ENCODE measurements around the gene ACSS2. TPM values are rescaled to one million over a fixed set of nuclear protein-coding genes. Genes with fewer than 3 reads are reported as not detected.

The ACSS2 gene
- total RNA-seq, 2 donors from 2014 or later, result 17.0 to 34.2 TPM

DNA sequence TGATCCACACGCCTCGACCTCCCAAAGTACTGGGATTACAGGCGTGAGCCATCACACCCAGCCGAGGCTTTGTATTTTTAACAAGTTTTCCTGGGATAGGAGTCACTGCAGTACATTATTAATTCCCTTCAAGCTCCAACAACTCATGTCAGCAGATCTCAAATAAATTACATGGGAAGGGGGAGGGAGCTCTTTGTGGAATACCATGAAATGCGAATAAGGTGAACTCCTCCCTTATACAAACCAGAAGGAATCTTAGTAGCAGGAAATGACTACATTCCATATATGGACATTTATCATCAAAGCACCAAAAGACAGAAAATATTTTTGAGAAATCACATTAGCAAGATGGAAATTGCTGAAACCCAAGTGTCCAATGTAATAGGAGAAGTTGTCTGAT, 76.3 kb downstream of the ACSS2 start:
- H3K4me1 ChIP-seq (ENCODE audit: control insufficient read depth, insufficient read depth, low read length), result peaks cover 6% of the 10 kb centered on the region
- Mint-ChIP-seq H3K4me3 (no peak overlapping the region), H3K4me1 (peaks cover 32% of the 10 kb centered on the region), H3K27ac (no peak overlapping the region), H3K36me3 (ENCODE audit: low read depth) (peaks cover 4% of the 10 kb centered on the region), H3K27me3 (ENCODE audit: insufficient read depth) (no peaks in the 10 kb centered on the region), H3K9me3 (peaks cover 2% of the 10 kb centered on the region)
- no peak overlapping the region for H3K9ac ChIP-seq (ENCODE audit: extremely low read depth, low read length, poor library complexity, severe bottlenecking)
- peaks cover 13% of the 10 kb centered on the region for H3K36me3 ChIP-seq (ENCODE audit: control insufficient read depth, insufficient read depth, low read length)
- no peak for DNase-seq
- no peak overlapping the region for H3K4me3 ChIP-seq (ENCODE audit: low read length)
- no peak overlapping the region for H3K27ac ChIP-seq (ENCODE audit: low read depth, low read length)
- H3K9me3 ChIP-seq (ENCODE audit: control insufficient read depth, low read length), result no peaks in the 10 kb centered on the region
- TF ChIP-seq, protein P1, sequence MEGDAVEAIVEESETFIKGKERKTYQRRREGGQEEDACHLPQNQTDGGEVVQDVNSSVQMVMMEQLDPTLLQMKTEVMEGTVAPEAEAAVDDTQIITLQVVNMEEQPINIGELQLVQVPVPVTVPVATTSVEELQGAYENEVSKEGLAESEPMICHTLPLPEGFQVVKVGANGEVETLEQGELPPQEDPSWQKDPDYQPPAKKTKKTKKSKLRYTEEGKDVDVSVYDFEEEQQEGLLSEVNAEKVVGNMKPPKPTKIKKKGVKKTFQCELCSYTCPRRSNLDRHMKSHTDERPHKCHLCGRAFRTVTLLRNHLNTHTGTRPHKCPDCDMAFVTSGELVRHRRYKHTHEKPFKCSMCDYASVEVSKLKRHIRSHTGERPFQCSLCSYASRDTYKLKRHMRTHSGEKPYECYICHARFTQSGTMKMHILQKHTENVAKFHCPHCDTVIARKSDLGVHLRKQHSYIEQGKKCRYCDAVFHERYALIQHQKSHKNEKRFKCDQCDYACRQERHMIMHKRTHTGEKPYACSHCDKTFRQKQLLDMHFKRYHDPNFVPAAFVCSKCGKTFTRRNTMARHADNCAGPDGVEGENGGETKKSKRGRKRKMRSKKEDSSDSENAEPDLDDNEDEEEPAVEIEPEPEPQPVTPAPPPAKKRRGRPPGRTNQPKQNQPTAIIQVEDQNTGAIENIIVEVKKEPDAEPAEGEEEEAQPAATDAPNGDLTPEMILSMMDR (conservative IDR thresholded peaks at IDR 0.05), result no peak
- H3K27me3 ChIP-seq (ENCODE audit: control insufficient read depth, insufficient read depth, low read length, poor library complexity, severe bottlenecking), result no peaks in the 10 kb centered on the region
- WGBS, 2 experiments (ENCODE audit: insufficient coverage in 1 of 2, insufficient read length in 1 of 2), result 87 to 92% methylated on average over 4 to 5 of the region's 5 CpGs

DNA sequence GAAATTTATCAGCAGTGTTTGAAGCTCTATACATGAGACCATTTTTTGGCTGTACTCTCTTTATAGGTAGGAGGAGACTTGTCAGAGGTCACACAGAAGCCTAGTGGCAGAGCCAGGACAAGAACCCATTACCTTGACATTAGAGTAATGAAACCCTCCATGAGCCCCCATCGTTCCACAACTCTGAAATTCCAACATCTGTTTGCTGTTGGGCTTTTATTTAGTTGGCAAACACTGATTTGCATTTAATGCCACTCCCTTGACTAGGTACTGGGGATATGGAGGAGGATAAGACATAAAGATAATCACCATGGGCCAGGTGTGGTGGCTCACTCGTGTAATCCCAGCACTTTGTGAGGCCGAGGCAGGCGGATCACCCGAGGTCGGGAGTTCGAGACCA, 77.5 kb downstream of the ACSS2 start:
- Mint-ChIP-seq H3K9me3 (peaks cover 2% of the 10 kb centered on the region), H3K36me3 (ENCODE audit: low read depth) (peaks cover 2% of the 10 kb centered on the region), H3K4me1 (peaks cover 36% of the 10 kb centered on the region), H3K4me3 (peak overlapping the region; percentile 90), H3K27me3 (ENCODE audit: insufficient read depth) (no peaks in the 10 kb centered on the region), H3K27ac (no peak overlapping the region)
- no peak overlapping the region for H3K27ac ChIP-seq (ENCODE audit: low read depth, low read length)
- 70 to 90% methylated on average over 2 to 7 of the region's 7 CpGs for WGBS, 2 experiments (ENCODE audit: insufficient coverage in 1 of 2, insufficient read length in 1 of 2)
- H3K4me3 ChIP-seq (ENCODE audit: low read length), result no peak overlapping the region
- no peak for DNase-seq
- peaks cover 7% of the 10 kb centered on the region for H3K36me3 ChIP-seq (ENCODE audit: control insufficient read depth, insufficient read depth, low read length)
- TF ChIP-seq, protein P1 (conservative IDR thresholded peaks at IDR 0.05), result no peak
- no peak overlapping the region for H3K9ac ChIP-seq (ENCODE audit: extremely low read depth, low read length, poor library complexity, severe bottlenecking)
- H3K27me3 ChIP-seq (ENCODE audit: control insufficient read depth, insufficient read depth, low read length, poor library complexity, severe bottlenecking), result no peaks in the 10 kb centered on the region
- H3K4me1 ChIP-seq (ENCODE audit: control insufficient read depth, insufficient read depth, low read length), result peaks cover 6% of the 10 kb centered on the region
- no peaks in the 10 kb centered on the region for H3K9me3 ChIP-seq (ENCODE audit: control insufficient read depth, low read length)

DNA sequence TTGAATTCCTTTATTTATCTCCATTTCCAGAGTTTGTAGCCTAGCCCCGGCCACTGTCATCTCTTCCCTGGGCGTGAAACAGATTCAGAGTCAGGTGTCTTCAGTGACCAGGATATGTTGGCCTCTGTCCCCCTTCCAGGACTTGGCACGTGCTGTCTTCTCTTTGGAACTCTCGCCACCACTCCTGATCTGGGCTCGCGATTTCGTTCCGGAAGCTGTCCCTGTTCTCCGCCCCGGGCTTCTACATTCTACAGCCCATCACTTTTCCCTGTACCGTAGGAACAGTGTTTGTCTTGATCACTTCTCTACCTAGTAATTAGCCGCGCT, 78.5 kb downstream of the ACSS2 start:
- no peaks in the 10 kb centered on the region for H3K27me3 ChIP-seq (ENCODE audit: control insufficient read depth, insufficient read depth, low read length, poor library complexity, severe bottlenecking)
- H3K9ac ChIP-seq (ENCODE audit: extremely low read depth, low read length, poor library complexity, severe bottlenecking), result peak overlapping the region; percentile 93
- peak overlapping the region; percentile 92 for H3K27ac ChIP-seq (ENCODE audit: low read depth, low read length)
- 27 to 36% methylated on average over 13 of the region's 13 CpGs for WGBS, 2 experiments (ENCODE audit: insufficient coverage in 1 of 2, insufficient read length in 1 of 2)
- peaks cover 7% of the 10 kb centered on the region for H3K36me3 ChIP-seq (ENCODE audit: control insufficient read depth, insufficient read depth, low read length)
- H3K4me1 ChIP-seq (ENCODE audit: control insufficient read depth, insufficient read depth, low read length), result peaks cover 6% of the 10 kb centered on the region
- H3K4me3 ChIP-seq (ENCODE audit: low read length), result peak overlapping the region; percentile 91
- Mint-ChIP-seq H3K36me3 (ENCODE audit: low read depth) (peaks cover 2% of the 10 kb centered on the region), H3K9me3 (peaks cover 2% of the 10 kb centered on the region), H3K27me3 (ENCODE audit: insufficient read depth) (no peaks in the 10 kb centered on the region), H3K27ac (peak overlapping the region; percentile 98), H3K4me3 (peak overlapping the region; percentile 90), H3K4me1 (peaks cover 34% of the 10 kb centered on the region)
- peak; percentile 67 for DNase-seq
- no peaks in the 10 kb centered on the region for H3K9me3 ChIP-seq (ENCODE audit: control insufficient read depth, low read length)
- TF ChIP-seq, protein P1 (conservative IDR thresholded peaks at IDR 0.05), result no peak

All from endodermal cell (in vitro differentiated cells).